ENCODE results near the gene ABCD2.

- TF ChIP-seq CTCF (IDR thresholded peaks at IDR 0.05; ENCODE audit: low read length), result no peak
- no peak for TF ChIP-seq EZH2 (optimal IDR thresholded peaks at IDR 0.05; ENCODE audit: low read depth, low read length)
These were observed 8.3 kb upstream of the ABCD2 start for GRCh38 chr12:39627914-39628313.
